ENCODE measurements around the gene CCSER1. TPM values are rescaled to one million over a fixed set of nuclear protein-coding genes. Genes with fewer than 3 reads are reported as not detected.
A peak's percentile ranks its signal among the peaks of the same experiment; 100 is the strongest.
"Not testable (repeated sequence)": the region's sequence is repeated elsewhere in the genome, so short reads cannot be mapped to it uniquely, and the experiment has no call there.

CCSER1 gene
- total RNA-seq, 1 experiment from 2014 or later, result 10.1 TPM

GRCh38 chr4:91171217-91171616, 1044.0 kb downstream of the CCSER1 start:
- Histone ChIP-seq H3K27ac (no peak overlapping the region), H3K36me3 (no peaks in the 10 kb centered on the region), H3K27me3 (no peaks in the 10 kb centered on the region), H3K4me1 (no peaks in the 10 kb centered on the region), H3K9me3 (replicated peaks) (peaks cover 3% of the 10 kb centered on the region; the same call in 1 of the 2 replicates), H3K4me3 (no peak overlapping the region)
- DNase-seq, result no peak

GRCh38 chr4:91185061-91185460, 1057.9 kb downstream of the CCSER1 start:
- H3K27me3 ChIP-seq; H3K4me1 ChIP-seq; H3K4me3 ChIP-seq; H3K27ac ChIP-seq; DNase-seq; H3K36me3 ChIP-seq; H3K9me3 ChIP-seq (replicated peaks): not testable (repeated sequence)

GRCh38 chr4:91198951-91199350, 1071.8 kb downstream of the CCSER1 start:
- peak in 1 of 2 experiments; percentile 10 for DNase-seq
- no peak overlapping the region for H3K4me3 ChIP-seq
- H3K27me3 ChIP-seq, result no peaks in the 10 kb centered on the region
- no peaks in the 10 kb centered on the region for H3K9me3 ChIP-seq (replicated peaks)
- H3K36me3 ChIP-seq, result no peaks in the 10 kb centered on the region
- H3K27ac ChIP-seq, result no peak overlapping the region
- no peaks in the 10 kb centered on the region; the same call in 1 of the 2 replicates for H3K4me1 ChIP-seq

GRCh38 chr4:91207535-91207934, 1080.3 kb downstream of the CCSER1 start:
- Histone ChIP-seq H3K9me3 (replicated peaks) (no peaks in the 10 kb centered on the region), H3K27ac (no peak overlapping the region), H3K4me3 (no peak overlapping the region), H3K4me1 (no peaks in the 10 kb centered on the region; the same call in 1 of the 2 replicates), H3K27me3 (no peaks in the 10 kb centered on the region), H3K36me3 (no peaks in the 10 kb centered on the region)
- DNase-seq, result no peak

GRCh38 chr4:91212211-91212610, 1085.0 kb downstream of the CCSER1 start:
- no peaks in the 10 kb centered on the region for H3K9me3 ChIP-seq (replicated peaks)
- H3K27ac ChIP-seq, result no peak overlapping the region
- DNase-seq, result no peak
- H3K36me3 ChIP-seq, result no peaks in the 10 kb centered on the region
- H3K27me3 ChIP-seq, result no peaks in the 10 kb centered on the region
- H3K4me3 ChIP-seq, result no peak overlapping the region
- no peaks in the 10 kb centered on the region for H3K4me1 ChIP-seq

GRCh38 chr4:91217831-91218403, 1090.7 kb downstream of the CCSER1 start:
- not testable (repeated sequence) for H3K4me3 ChIP-seq; DNase-seq; H3K9me3 ChIP-seq (replicated peaks); H3K4me1 ChIP-seq; H3K27me3 ChIP-seq; H3K36me3 ChIP-seq; H3K27ac ChIP-seq

- Histone ChIP-seq H3K9me3 (replicated peaks) (no peaks in the 10 kb centered on the region), H3K4me1 (peaks cover 5% of the 10 kb centered on the region; the same call in 1 of the 2 replicates), H3K27me3 (no peaks in the 10 kb centered on the region), H3K36me3 (no peaks in the 10 kb centered on the region), H3K27ac (no peak overlapping the region), H3K4me3 (no peak overlapping the region)
- peak in 1 of 2 experiments; percentile 49 for DNase-seq
Observed at GRCh38 chr4:91220315-91220714, 1093.1 kb downstream of the CCSER1 start.

- H3K27ac ChIP-seq, result no peak overlapping the region
- H3K4me3 ChIP-seq, result no peak overlapping the region
- peaks cover 5% of the 10 kb centered on the region; the same call in 1 of the 2 replicates for H3K4me1 ChIP-seq
- no peaks in the 10 kb centered on the region; the same call in 1 of the 2 replicates for H3K27me3 ChIP-seq
- DNase-seq, result no peak
- H3K36me3 ChIP-seq, result no peaks in the 10 kb centered on the region
- H3K9me3 ChIP-seq (replicated peaks), result no peaks in the 10 kb centered on the region
Observed at GRCh38 chr4:91222014-91222413, 1094.8 kb downstream of the CCSER1 start.

GRCh38 chr4:91226867-91227266, 1099.7 kb downstream of the CCSER1 start:
- no peaks in the 10 kb centered on the region for H3K36me3 ChIP-seq
- H3K27ac ChIP-seq, result no peak overlapping the region
- no peak overlapping the region for H3K4me3 ChIP-seq
- no peak for DNase-seq
- no peaks in the 10 kb centered on the region for H3K4me1 ChIP-seq
- H3K9me3 ChIP-seq (replicated peaks), result no peaks in the 10 kb centered on the region
- no peaks in the 10 kb centered on the region; the same call in 1 of the 2 replicates for H3K27me3 ChIP-seq

GRCh38 chr4:91228659-91229058, 1101.5 kb downstream of the CCSER1 start:
- no peak overlapping the region for H3K27ac ChIP-seq
- DNase-seq, result no peak
- H3K27me3 ChIP-seq, result no peaks in the 10 kb centered on the region; the same call in 1 of the 2 replicates
- H3K4me3 ChIP-seq, result no peak overlapping the region
- H3K9me3 ChIP-seq (replicated peaks), result no peaks in the 10 kb centered on the region
- H3K4me1 ChIP-seq, result no peaks in the 10 kb centered on the region
- no peaks in the 10 kb centered on the region for H3K36me3 ChIP-seq

- DNase-seq, result no peak
- Histone ChIP-seq H3K9me3 (replicated peaks) (no peaks in the 10 kb centered on the region), H3K4me1 (no peaks in the 10 kb centered on the region), H3K4me3 (no peak overlapping the region), H3K27ac (no peak overlapping the region), H3K27me3 (no peaks in the 10 kb centered on the region; the same call in 1 of the 2 replicates), H3K36me3 (no peaks in the 10 kb centered on the region)
Observed at GRCh38 chr4:91233164-91233563, 1106.0 kb downstream of the CCSER1 start.

GRCh38 chr4:91243132-91243531, 1115.9 kb downstream of the CCSER1 start:
- H3K9me3 ChIP-seq (replicated peaks), result 0 out of 2 replicates have a peak, but pooled peaks cover 3% of the 10 kb centered on the region
- no peaks in the 10 kb centered on the region for H3K4me1 ChIP-seq
- DNase-seq, result no peak
- no peak overlapping the region for H3K4me3 ChIP-seq
- H3K27me3 ChIP-seq, result peaks cover 9% of the 10 kb centered on the region; the same call in 1 of the 2 replicates
- no peak overlapping the region for H3K27ac ChIP-seq
- no peaks in the 10 kb centered on the region for H3K36me3 ChIP-seq

- H3K4me1 ChIP-seq, result no peaks in the 10 kb centered on the region
- H3K36me3 ChIP-seq, result no peaks in the 10 kb centered on the region
- H3K27me3 ChIP-seq, result no peaks in the 10 kb centered on the region; the same call in 1 of the 2 replicates
- no peak overlapping the region for H3K27ac ChIP-seq
- no peaks in the 10 kb centered on the region for H3K9me3 ChIP-seq (replicated peaks)
- no peak overlapping the region for H3K4me3 ChIP-seq
- peak in 1 of 2 experiments; percentile 2 for DNase-seq
Observed at GRCh38 chr4:91256043-91256442, 1128.8 kb downstream of the CCSER1 start.

GRCh38 chr4:91256751-91257150, 1129.6 kb downstream of the CCSER1 start:
- Histone ChIP-seq H3K36me3 (no peaks in the 10 kb centered on the region), H3K9me3 (replicated peaks) (no peaks in the 10 kb centered on the region), H3K27ac (no peak overlapping the region), H3K4me1 (no peaks in the 10 kb centered on the region), H3K27me3 (no peaks in the 10 kb centered on the region; the same call in 1 of the 2 replicates), H3K4me3 (no peak overlapping the region)
- no peak for DNase-seq

GRCh38 chr4:91257721-91258120, 1130.5 kb downstream of the CCSER1 start:
- Histone ChIP-seq H3K4me3 (no peak overlapping the region), H3K9me3 (replicated peaks) (no peaks in the 10 kb centered on the region), H3K27ac (no peak overlapping the region), H3K4me1 (no peaks in the 10 kb centered on the region), H3K36me3 (no peaks in the 10 kb centered on the region), H3K27me3 (no peaks in the 10 kb centered on the region; the same call in 1 of the 2 replicates)
- no peak for DNase-seq

GRCh38 chr4:91258326-91258725, 1131.1 kb downstream of the CCSER1 start:
- Histone ChIP-seq H3K27ac (no peak overlapping the region), H3K36me3 (no peaks in the 10 kb centered on the region), H3K4me1 (no peaks in the 10 kb centered on the region), H3K4me3 (no peak overlapping the region), H3K9me3 (replicated peaks) (no peaks in the 10 kb centered on the region), H3K27me3 (no peaks in the 10 kb centered on the region; the same call in 1 of the 2 replicates)
- DNase-seq, result no peak

All from SJCRH30 (cell line).